HEK293T (cell line): Measurements from ENCODE around the gene ROS1.

Source experiments
- ARNT ChIP-seq: fragments of 450-650 bp; IDR thresholded peaks from 2 replicates; pipeline ENCODE4 v1.6.1; 2017; ENCODE audit warnings: mild to moderate bottlenecking
- BHLHE40 ChIP-seq: fragments of 450-650 bp; IDR thresholded peaks from 2 replicates; pipeline ENCODE4 v1.6.1; 2016; ENCODE audit warnings: mild to moderate bottlenecking, moderate library complexity, borderline replicate concordance
- CTBP1 ChIP-seq: fragments of 450-650 bp; IDR thresholded peaks from 2 replicates; pipeline ENCODE4 v1.6.1; 2016; ENCODE audit warnings: borderline replicate concordance
- ELF4 ChIP-seq: fragments of 450-650 bp; IDR thresholded peaks from 2 replicates; pipeline ENCODE4 v1.6.1; 2017; ENCODE audit warnings: antibody characterized with exemption
- FOXK2 ChIP-seq: fragments of 450-650 bp; IDR thresholded peaks from 2 replicates; pipeline ENCODE4 v1.6.1; 2016; ENCODE audit warnings: mild to moderate bottlenecking
- FOXM1 ChIP-seq: fragments of 450-650 bp; IDR thresholded peaks from 2 replicates; pipeline ENCODE4 v1.6.1; 2017; ENCODE audit warnings: mild to moderate bottlenecking, borderline replicate concordance
- L3MBTL2 ChIP-seq: fragments of 450-650 bp; conservative IDR thresholded peaks from 2 replicates; pipeline ENCODE4 v1.6.1; 2016; ENCODE audit warnings: mild to moderate bottlenecking
- LEF1 ChIP-seq: fragments of 450-650 bp; IDR thresholded peaks from 2 replicates; pipeline ENCODE4 v1.6.1; 2017; ENCODE audit warnings: mild to moderate bottlenecking, borderline replicate concordance
- PKNOX1 ChIP-seq: fragments of 450-650 bp; IDR thresholded peaks from 2 replicates; pipeline ENCODE4 v1.6.1; 2016
- SUZ12 ChIP-seq: fragments of 450-650 bp; IDR thresholded peaks from 2 replicates; pipeline ENCODE4 v1.6.1; 2016; ENCODE audit warnings: mild to moderate bottlenecking
- ZNF384 ChIP-seq: fragments of 450-650 bp; IDR thresholded peaks from 2 replicates; pipeline ENCODE4 v1.6.1; 2016

- TF ChIP-seq FOXM1 (no peak), LEF1 (no peak), PKNOX1 (no peak), ZNF384 (no peak), SUZ12 (no peak), L3MBTL2 (no peak), BHLHE40 (no peak), CTBP1 (no peak), FOXK2 (no peak), ARNT (no peak), ELF4 (no peak)
Measured at GRCh38 chr6:117456250-117456649, 30.5 kb upstream of the ROS1 start.
